ENCODE data around the gene CEP131. TPM values are rescaled to one million over a fixed set of nuclear protein-coding genes. Genes with fewer than 3 reads are reported as not detected.

Gene CEP131
- total and polyA plus RNA-seq, 2 of the 4 experiments (the other 2 are of a cell fraction) = 4.8 to 9.6 TPM

GRCh38 chr17:81260171-81260570 lies 37.4 kb upstream of the CEP131 start:
- Histone ChIP-seq H2BK20ac (ENCODE audit: low read depth, low read length) (no peak overlapping the region), H3K18ac (ENCODE audit: low read depth, low read length) (no peak overlapping the region), H3K9me1 (ENCODE audit: insufficient read depth, low read length) (no peaks in the 10 kb centered on the region), H3K27ac (ENCODE audit: insufficient read depth, low read length) (no peak overlapping the region), H3K4me1 (ENCODE audit: control insufficient read depth, insufficient read depth, low read length) (peaks cover 7% of the 10 kb centered on the region), H3K27me3 (ENCODE audit: control insufficient read depth, insufficient read depth, low read length) (no peaks in the 10 kb centered on the region), H2AFZ (replicated peaks; ENCODE audit: low read length, poor library complexity) (no peak overlapping the region), H3K23ac (ENCODE audit: low read depth, low read length) (no peak overlapping the region), H2AK9ac (replicated peaks; ENCODE audit: low read depth, low read length, poor library complexity) (peak overlapping the region; percentile 58), H4K5ac (ENCODE audit: low read depth, low read length) (no peak overlapping the region), H3K4me2 (ENCODE audit: low read depth, low read length) (no peak overlapping the region), H3K9ac (ENCODE audit: low read depth, low read length) (no peak overlapping the region), H3K14ac (replicated peaks; ENCODE audit: low read depth, low read length) (no peak overlapping the region), H4K91ac (ENCODE audit: insufficient read depth, low read depth, low read length) (no peak overlapping the region), H4K20me1 (ENCODE audit: insufficient read depth, low read length) (peaks cover 7% of the 10 kb centered on the region), H3K56ac (ENCODE audit: extremely low read depth, insufficient read depth, low read length) (no peak overlapping the region), H2BK15ac (ENCODE audit: low read depth, low read length) (no peak overlapping the region), H3K4me3 (ENCODE audit: insufficient read depth, low read depth, low read length) (no peak overlapping the region), H2BK5ac (ENCODE audit: low read depth, low read length, poor library complexity, severe bottlenecking) (no peak overlapping the region), H2BK120ac (ENCODE audit: low read depth, low read length) (no peak overlapping the region), H4K8ac (ENCODE audit: low read depth in 2 of 2, low read length in 2 of 2) (no peak overlapping the region), H3K9me3 (ENCODE audit: control insufficient read depth, insufficient read depth, low read length) (no peaks in the 10 kb centered on the region), H3K4ac (ENCODE audit: low read depth, low read length) (no peak overlapping the region), H2AK5ac (ENCODE audit: low read depth, low read length) (no peak overlapping the region), H3K79me1 (ENCODE audit: low read depth in 1 of 2, low read length in 2 of 2) (peaks cover 0 to 3% of the 10 kb centered on the region in 2 experiments; a peak in 1 of 4 replicates), H3K36me3 (ENCODE audit: control insufficient read depth, insufficient read depth, low read length) (peaks cover 57% of the 10 kb centered on the region)
- TF ChIP-seq, protein P1, sequence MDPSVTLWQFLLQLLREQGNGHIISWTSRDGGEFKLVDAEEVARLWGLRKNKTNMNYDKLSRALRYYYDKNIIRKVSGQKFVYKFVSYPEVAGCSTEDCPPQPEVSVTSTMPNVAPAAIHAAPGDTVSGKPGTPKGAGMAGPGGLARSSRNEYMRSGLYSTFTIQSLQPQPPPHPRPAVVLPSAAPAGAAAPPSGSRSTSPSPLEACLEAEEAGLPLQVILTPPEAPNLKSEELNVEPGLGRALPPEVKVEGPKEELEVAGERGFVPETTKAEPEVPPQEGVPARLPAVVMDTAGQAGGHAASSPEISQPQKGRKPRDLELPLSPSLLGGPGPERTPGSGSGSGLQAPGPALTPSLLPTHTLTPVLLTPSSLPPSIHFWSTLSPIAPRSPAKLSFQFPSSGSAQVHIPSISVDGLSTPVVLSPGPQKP (IDR thresholded peaks at IDR 0.05; ENCODE audit: borderline replicate concordance, low read depth, low read length) = no peak
- TF ChIP-seq CEBPB (IDR thresholded peaks at IDR 0.05; ENCODE audit: low read depth, low read length) (no peak), MXI1 (IDR thresholded peaks at IDR 0.05; ENCODE audit: borderline replicate concordance, low read depth, low read length) (no peak), RFX5 (IDR thresholded peaks at IDR 0.05; ENCODE audit: low read depth, low read length) (no peak), CHD1 (IDR thresholded peaks at IDR 0.05; ENCODE audit: low read depth, low read length) (no peak), POLR2A (IDR thresholded peaks at IDR 0.05; ENCODE audit: low read depth, low read length) (no peak), USF2 (IDR thresholded peaks at IDR 0.05; ENCODE audit: low read depth, low read length) (no peak), MAFK (IDR thresholded peaks at IDR 0.05; ENCODE audit: low read depth, low read length) (no peak), FOS (IDR thresholded peaks at IDR 0.05; ENCODE audit: low read depth, low read length) (no peak), SMC3 (IDR thresholded peaks at IDR 0.05; ENCODE audit: low read depth, low read length) (no peak), RAD21 (IDR thresholded peaks at IDR 0.05; ENCODE audit: low read length) (no peak), MAZ (IDR thresholded peaks at IDR 0.05; ENCODE audit: borderline replicate concordance, low read depth, low read length) (no peak), RCOR1 (IDR thresholded peaks at IDR 0.05; ENCODE audit: insufficient replicate concordance, low read length) (no peak), BHLHE40 (IDR thresholded peaks at IDR 0.05; ENCODE audit: low read depth, low read length) (no peak), NFE2L2 (IDR thresholded peaks at IDR 0.05; ENCODE audit: low read depth, low read length) (no peak)
- TF ChIP-seq, protein P2, sequence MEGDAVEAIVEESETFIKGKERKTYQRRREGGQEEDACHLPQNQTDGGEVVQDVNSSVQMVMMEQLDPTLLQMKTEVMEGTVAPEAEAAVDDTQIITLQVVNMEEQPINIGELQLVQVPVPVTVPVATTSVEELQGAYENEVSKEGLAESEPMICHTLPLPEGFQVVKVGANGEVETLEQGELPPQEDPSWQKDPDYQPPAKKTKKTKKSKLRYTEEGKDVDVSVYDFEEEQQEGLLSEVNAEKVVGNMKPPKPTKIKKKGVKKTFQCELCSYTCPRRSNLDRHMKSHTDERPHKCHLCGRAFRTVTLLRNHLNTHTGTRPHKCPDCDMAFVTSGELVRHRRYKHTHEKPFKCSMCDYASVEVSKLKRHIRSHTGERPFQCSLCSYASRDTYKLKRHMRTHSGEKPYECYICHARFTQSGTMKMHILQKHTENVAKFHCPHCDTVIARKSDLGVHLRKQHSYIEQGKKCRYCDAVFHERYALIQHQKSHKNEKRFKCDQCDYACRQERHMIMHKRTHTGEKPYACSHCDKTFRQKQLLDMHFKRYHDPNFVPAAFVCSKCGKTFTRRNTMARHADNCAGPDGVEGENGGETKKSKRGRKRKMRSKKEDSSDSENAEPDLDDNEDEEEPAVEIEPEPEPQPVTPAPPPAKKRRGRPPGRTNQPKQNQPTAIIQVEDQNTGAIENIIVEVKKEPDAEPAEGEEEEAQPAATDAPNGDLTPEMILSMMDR (conservative IDR thresholded peaks at IDR 0.05; ENCODE audit: low read depth, low read length) = no peak
- ChIA-PET POLR2A (ENCODE audit: unreplicated experiment) (no interaction called here), CTCF (no interaction called here)
- dilution Hi-C loops (cut with HindIII; ENCODE audit: low sequenced_read_pairs, unreplicated experiment) = no loop called here
- ATAC-seq (ENCODE audit: low read depth) (no peak), DNase-seq (no peak)
- in situ Hi-C loops (cut with MboI; ENCODE audit: low sequenced_read_pairs) = no loop called here
- 97% methylated on average over 13 of the region's 17 CpGs; no CpG with 5 or more reads in 1 of the 2 experiments for WGBS, 2 experiments (ENCODE audit: extremely low coverage in 2 of 2, insufficient read length in 1 of 2)
- BruUV-seq (replicated peaks) = no TSS peak
- intact Hi-C loops (cut with micrococcal nuclease) = no loop called here

Measured in IMR-90 (cell line).